HG03558 (cell line): Measurements from ENCODE around the gene IGSF21.

Source experiments
- ATAC-seq: cut with Tn5 transposase; IDR thresholded peaks from one replicate; pipeline ENCODE4 v1.9.1; 2021; ENCODE audit warnings: moderate number of reproducible peaks; ENCODE audit not compliant: unreplicated experiment; ENCODE audit errors: extremely low read depth

Gene IGSF21

GRCh38 chr1:18247151-18247550 is 139.6 kb downstream of the IGSF21 start:
- no peak for ATAC-seq

GRCh38 chr1:18249631-18250030 is 142.0 kb downstream of the IGSF21 start:
- ATAC-seq = no peak

DNA sequence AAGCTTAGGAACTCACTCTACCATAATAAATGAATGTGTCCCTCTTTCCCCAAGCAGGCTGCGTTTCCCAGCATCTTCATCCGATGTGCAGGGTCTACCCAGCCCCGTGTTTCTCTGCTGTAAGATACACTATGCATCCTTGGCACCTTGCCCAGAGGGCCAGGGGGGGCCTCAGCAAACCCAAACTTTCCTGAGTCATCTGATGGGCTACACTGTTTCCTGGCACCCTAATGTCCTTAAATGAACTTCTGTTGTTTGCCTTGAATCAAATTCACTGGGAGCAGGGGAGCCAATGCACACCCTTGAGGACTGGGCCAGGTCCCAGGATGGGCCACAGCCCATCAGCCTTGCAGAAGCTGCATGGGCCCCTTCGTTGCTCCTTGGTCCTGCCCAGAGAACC is 145.5 kb downstream of the IGSF21 start:
- no peak for ATAC-seq

GRCh38 chr1:18256282-18257235 is 149.0 kb downstream of the IGSF21 start:
- no peak for ATAC-seq

GRCh38 chr1:18257778-18258177 is 150.2 kb downstream of the IGSF21 start:
- no peak for ATAC-seq

- no peak for ATAC-seq
These were observed 154.3 kb downstream of the IGSF21 start for GRCh38 chr1:18261891-18262290.

GRCh38 chr1:18262726-18263125 is 155.1 kb downstream of the IGSF21 start:
- no peak for ATAC-seq

GRCh38 chr1:18263547-18264120 is 156.0 kb downstream of the IGSF21 start:
- ATAC-seq = no peak

DNA sequence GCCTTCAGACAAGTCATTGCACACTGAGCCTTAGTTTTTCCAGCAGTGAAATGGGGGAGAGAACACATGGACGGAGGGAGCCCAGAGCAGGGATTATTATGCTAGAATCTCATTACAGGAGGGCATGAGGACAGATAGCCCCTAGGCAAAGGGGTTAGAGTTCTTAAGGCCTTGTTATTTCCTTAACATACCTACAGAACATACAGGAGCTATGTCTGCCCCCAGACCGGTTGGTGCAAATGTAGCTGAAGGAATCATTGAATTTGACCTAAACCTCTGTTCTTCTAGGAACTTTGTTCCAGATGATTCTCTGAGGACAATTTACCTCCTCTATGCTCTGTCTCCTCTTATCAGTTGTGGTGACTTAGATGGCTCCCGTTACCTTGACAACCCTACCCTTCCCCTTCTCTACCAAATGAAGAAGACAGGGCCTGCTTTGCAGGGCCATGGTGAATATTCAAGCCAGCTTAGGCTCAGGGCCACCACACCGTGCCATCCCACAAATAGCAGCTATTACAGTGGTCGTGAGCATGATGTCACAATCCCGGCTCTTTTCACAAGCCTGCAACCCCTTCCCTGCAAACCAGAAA is 156.9 kb downstream of the IGSF21 start:
- no peak for ATAC-seq

DNA sequence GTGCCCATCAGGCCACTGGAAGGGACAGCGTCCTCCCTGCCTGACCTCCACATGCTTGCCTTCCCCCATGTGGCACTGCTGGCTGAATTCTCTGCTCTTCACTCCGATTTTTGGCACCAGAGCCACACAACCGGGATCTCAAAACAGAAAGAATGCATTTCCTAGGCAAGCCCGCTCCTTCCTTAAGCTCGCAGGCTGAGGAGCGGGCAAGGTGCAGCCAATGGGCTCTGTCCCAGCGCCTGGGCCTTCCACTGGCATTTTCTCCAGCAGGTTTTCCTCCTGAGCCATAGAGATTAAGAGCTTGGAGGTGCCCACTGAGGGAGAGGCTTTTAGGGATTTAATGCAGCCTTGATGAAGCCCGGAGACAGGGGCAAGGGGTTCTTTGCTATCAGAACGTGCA is 158.0 kb downstream of the IGSF21 start:
- ATAC-seq = no peak

- ATAC-seq = no peak
These were observed 158.8 kb downstream of the IGSF21 start for GRCh38 chr1:18266391-18266790.

- ATAC-seq = no peak
These were observed 163.7 kb downstream of the IGSF21 start for GRCh38 chr1:18271336-18271735.

GRCh38 chr1:18278946-18279345 is 171.3 kb downstream of the IGSF21 start:
- ATAC-seq = no peak

DNA sequence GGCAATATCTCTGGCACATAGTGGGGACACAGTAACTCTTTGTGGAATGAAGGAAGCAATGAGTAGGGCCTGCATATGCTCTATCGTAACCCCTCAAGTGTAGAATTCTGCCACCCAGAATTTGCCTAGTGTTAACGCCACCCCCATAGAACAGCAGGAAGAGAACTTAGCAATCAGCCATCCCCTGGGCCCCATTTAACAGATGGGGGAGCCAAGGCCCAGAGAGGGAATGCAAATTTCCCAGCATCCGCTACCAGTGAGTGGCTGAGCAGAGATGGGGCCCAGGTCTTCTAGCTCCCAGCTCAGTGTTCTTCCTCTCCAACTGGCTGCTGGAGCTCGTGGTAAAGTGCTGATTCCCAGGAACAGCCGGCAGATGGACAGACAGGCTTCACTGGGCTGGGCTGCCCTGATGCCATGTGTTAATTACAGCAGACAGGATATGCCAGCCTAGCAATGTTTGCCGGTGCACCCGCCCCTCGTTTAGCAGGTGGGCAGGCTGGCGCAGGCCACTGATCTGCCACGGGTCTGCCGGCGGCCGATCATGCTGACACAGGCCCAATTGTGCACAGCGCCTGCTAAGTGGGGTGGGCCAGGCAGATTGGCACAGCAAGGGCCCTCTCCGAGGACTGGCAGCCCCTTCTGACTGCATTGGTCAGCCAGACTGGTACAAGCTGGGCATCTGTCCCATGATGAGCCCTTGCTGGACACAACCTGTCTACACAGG is 171.9 kb downstream of the IGSF21 start:
- ATAC-seq = no peak

GRCh38 chr1:18280956-18281355 is 173.4 kb downstream of the IGSF21 start:
- ATAC-seq = no peak

DNA sequence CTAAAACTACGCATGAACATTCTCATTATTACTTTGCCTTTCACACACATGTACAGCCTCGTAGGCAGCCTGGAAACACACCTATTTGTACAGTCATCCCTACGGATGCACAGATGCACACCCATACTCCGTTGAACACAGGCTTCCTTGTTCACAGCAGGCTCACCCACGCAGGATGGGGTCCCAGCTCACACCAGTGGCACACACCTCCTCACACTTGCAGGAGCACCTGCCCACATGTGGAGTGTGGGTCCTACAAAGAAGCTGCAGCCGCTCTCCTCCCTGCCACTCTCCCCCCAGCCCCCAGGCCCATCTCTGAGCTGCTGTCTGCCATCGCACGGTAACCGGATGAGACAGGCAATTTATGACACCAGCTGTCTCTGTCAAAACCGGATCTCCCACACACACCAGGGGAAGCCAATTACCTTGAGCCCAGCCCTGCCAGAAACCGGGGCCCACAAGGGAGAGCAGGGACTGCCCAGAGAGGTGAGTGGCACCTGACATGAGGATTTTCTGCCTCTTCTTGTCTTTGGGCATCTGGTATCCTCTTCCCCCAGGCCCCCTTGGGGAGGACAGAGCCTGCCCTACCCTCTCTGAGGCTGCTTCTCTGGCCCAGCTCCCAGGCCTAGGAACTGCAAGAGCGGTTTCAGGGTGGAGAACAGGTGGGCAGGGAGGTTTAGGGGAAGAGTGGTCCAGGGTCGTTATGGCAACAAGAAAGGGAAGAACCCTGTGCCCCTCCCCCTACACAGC is 175.4 kb downstream of the IGSF21 start:
- no peak for ATAC-seq

- ATAC-seq = no peak
These were observed 176.2 kb downstream of the IGSF21 start for GRCh38 chr1:18283601-18284385.

DNA sequence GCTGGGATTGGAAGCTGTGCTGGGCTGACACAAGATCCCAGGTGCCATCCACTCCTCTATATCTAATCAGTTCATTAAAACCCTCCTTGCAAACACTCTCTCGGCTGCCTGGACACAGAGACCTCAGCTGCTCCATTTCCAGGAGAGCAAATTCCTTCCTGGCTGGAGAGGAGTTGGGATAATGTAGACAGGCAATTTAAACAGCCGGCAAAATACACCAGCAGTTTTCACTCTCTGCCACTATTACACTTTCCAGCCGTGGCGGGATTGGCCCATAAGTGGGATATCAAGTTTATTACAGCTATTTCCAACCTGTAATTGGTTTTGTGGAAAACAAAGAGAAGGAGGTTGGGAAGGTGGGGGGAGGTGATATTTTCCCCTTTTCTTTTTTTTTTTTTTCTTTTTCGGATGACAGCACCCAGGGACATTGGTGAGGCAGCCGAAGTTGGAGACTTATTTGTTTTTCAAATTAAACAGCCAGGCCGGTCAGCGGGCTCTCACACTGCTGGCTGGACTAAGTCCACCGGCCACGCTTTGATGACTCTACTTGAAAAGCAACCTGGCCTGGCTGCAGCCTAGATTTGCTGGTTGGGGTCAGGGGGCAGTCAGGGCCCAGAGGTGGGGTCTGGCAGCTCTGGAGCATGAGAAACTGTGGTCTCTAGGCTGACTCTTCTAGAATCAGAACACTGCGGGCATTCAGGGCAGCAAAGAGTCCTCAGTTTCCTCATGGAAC is 177.4 kb downstream of the IGSF21 start:
- ATAC-seq = no peak

- ATAC-seq = no peak
These were observed 177.9 kb downstream of the IGSF21 start for GRCh38 chr1:18285538-18285924.
